C4-2B (cell line): ENCODE results near the gene MED13L.

Experiments
- H3K27ac ChIP-seq: fragments of 450-650 bp; 2 replicates; pipeline ENCODE4 v1.5.1; 2017
- CTCF ChIP-seq: fragments of 450-650 bp; conservative IDR thresholded peaks from 2 replicates; pipeline ENCODE4 v1.5.1; 2017; ENCODE audit warnings: mild to moderate bottlenecking
- ZFX ChIP-seq: fragments of 450-650 bp; IDR thresholded peaks from 2 replicates; pipeline ENCODE4 v1.6.1; 2017

MED13L gene

DNA sequence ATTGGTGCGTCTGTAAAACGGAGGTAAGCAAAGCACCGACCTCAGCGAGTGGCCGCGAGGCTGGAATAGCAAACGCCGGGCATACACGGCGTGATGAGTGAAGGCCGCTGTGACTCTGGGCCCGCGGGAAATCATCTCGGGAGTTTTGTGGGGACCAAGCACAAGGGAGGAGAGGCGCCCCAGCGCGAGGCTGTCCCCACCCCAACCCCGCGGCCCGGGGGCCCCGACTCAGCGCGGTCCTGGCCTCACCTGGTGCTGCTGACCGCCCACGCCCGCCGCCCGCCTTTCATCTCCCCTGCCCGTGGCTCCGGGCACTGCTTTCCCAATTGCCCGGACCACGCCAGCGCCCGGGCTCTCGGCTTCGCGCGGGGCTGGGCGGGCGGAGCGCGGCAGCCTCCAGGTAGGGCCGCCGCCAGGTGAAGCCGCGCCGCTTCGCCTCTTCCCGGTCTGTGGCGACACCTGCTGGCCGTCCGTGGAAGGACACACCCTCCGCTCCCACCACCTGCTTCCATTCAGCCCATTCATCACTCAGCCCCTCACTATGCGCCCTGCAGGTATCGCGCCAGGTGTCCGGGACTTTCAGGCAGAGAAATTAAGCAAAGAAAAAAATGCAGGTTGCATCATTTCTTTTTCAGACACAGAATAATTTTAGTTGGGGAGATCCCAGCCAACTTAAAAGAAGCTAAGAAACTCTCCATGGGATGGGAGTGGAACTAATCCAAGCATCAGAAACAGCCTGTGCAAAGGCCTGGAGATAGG lies 360.4 kb downstream of the MED13L start:
- peak overlapping the region; percentile 59 for H3K27ac ChIP-seq
- TF ChIP-seq ZFX = no peak
- TF ChIP-seq CTCF = peak; percentile 90

DNA sequence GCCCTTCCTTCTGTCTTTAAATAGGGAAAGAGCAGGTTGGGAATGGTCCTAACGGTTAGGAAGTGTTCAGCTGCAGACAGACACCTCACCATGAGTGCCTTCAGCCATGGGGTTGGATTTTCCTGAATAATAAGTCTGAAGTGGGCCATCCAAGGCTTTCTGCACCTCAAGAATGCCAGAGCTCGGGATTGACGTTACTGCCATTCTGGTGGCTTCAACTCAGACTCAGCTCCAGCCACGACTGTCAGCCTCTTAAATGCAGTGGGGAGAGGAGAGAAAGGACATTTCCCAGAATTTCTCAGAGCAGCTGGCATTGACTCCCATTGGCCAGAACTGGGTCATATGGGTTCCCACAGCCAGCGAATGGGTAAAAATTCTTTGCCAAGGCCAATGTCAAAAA lies 363.4 kb downstream of the MED13L start:
- TF ChIP-seq ZFX (no peak), CTCF (no peak)

GRCh38 chr12:115912440-115912839 lies 365.1 kb downstream of the MED13L start:
- no peak for TF ChIP-seq CTCF
- no peak for TF ChIP-seq ZFX
- no peak overlapping the region for H3K27ac ChIP-seq

More for the DNA sequence above, 363.4 kb downstream of the MED13L start:
- no peak overlapping the region for H3K27ac ChIP-seq

GRCh38 chr12:115911360-115911759 lies 366.1 kb downstream of the MED13L start:
- TF ChIP-seq CTCF = no peak
- no peak for TF ChIP-seq ZFX
- no peak overlapping the region for H3K27ac ChIP-seq

DNA sequence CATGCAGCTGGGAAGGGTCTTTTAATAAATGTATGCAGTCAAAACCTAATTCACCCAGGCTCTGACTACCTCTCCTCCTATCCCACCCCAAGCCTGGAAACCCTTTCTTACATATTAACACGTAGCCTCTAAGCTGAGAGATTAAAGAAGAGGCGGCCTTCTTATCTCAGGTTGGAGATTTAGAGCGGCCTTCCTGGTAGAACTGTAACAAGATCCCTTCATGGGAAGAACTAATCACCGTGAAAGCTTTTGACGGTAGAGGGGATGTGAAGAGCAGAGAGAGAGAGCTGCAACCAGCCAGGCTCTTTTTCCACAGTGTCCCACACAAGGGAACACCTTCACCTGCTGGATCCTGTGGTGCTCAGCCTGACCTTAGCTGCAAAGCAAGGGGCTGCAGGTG lies 367.4 kb downstream of the MED13L start:
- no peak overlapping the region for H3K27ac ChIP-seq
- TF ChIP-seq ZFX = no peak
- no peak for TF ChIP-seq CTCF
